A204.1 (cell line): Measurements from ENCODE around the gene PRICKLE4.

Experiments
- FAIRE-seq: peaks from 2 replicates; lab custom pipeline; 2012; peaks lifted over from hg19 to GRCh38; lab: Jason Lieb, UNC

PRICKLE4 gene, protein sequence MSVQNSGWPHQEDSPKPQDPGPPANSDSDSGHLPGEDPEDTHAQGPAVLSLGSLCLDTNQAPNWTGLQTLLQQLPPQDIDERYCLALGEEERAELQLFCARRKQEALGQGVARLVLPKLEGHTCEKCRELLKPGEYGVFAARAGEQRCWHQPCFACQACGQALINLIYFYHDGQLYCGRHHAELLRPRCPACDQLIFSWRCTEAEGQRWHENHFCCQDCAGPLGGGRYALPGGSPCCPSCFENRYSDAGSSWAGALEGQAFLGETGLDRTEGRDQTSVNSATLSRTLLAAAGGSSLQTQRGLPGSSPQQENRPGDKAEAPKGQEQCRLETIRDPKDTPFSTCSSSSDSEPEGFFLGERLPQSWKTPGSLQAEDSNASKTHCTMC

DNA sequence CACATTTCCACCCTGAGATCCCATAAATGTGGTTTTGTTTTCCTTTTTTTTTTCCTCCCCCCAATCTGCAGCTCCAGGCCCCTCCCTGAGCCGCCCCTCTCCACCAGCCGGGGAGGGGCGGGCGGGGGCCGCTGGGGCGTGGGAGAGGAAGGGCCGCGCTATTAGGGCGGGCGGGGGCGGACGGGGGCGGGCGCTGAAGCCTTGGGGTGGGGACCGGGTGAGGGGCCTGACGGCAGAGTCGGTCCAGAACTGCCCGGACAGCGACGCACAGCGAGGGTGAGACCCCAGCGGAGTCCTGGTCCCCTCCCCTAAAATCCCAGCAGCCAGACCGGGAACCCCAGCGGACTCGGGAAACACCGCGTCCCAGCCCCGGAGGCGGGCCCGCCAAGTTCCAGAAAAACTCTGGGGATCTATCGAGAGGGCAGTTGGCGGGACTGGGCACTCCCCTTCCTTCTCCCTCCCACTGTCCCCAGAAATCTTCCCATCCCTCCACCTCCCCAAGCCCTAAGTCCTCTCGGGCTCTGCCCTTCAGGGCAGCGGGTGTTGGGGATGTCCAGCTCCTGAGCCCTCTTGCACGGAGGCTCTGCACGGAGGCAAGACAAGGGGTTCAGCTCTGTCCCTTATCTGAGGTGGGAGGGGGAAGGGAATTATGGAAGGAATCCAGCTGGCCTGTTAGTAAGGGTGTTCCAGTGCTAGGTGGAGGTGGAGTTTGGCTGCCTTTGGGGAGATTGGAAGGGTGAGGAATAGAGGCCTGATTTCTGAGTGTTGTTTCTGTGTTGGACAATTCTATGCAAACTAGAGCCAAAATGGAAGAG, at the start of gene PRICKLE4:
Gene PRICKLE4 (plus strand): TSS at position 232 of the 815 bp plus-strand sequence. CDS start 2,692 bp downstream, outside the sequence.
- no peak for FAIRE-seq

DNA sequence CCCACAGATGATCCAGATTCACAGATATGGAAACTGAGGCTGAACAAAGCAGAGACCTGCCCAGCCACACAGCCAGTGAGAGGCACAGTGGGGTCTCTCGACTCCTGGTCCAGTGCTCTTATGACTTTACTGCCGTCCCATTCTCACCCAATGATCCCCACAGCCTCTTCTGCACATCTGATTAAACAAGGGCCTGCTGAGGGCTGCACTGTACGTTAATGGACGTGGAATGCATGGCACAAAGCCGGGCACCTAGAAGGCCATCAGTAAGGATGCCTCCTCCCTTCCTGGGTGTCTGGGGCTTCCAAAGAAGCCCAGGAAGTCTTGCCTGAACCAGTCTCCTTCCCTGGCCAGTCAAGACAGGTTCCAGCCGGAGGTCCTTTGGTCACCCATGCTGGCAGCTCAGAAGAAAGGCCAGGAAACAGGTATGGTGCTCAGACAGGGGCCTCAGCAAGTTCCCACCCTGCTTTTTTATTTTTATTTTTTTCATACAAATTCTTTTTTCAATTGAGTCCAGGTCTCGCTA, 49.0 kb upstream of the PRICKLE4 start:
- no peak for FAIRE-seq

DNA sequence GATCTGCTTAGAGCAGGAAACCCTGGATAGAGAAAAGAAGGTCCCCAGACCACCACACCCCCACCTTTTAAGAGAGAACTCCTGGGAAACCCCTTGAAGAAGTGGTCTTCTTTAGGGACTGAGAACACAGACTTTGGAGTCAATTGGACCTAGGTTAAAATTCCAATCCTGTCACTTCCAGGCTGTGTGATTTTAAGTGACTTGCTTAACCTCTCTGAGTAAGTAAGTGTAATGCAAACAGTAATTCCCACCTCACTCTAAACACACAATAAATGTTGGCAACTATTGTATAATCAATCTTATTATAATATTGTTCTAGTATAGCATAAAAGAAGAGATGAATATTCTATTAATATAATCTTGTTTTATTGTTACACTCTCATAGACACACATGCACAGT, 48.4 kb upstream of the PRICKLE4 start:
- FAIRE-seq, result no peak

DNA sequence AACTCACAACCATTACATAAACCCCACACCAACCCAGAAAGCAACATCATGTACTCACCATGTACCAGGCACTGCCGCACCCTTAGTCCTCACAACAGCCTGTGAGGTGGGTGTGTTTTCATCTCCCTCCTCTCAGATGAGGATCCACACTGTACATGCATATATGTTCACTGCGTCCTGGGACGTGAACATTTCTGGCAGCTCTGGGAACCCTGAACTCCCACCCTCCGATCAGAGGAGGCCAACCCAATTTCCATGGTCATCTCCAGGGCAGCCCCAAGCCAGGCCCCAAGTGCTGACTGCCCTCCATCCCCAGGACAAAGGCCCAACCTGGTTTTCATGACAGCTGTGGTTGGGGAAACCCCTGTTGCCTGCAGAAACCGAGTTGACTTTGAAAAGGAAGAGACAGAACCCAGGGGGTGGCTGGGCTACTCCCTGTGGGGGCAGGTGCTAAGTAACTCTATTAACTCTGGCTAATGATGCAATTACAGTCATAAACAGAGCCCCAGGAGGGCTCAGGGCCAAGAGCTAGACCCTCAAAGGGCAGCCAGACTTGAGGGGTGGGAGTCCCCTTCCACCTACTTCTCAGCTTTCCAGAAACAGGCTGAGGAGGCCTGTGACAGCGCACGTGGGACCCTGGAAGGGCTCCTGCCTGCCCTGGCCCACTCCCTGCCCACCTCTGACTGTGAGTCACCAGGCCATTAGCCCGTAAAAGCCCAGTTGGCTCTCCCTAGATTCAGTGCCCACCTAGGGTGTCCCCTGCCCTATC, 47.8 kb upstream of the PRICKLE4 start:
- no peak for FAIRE-seq

DNA sequence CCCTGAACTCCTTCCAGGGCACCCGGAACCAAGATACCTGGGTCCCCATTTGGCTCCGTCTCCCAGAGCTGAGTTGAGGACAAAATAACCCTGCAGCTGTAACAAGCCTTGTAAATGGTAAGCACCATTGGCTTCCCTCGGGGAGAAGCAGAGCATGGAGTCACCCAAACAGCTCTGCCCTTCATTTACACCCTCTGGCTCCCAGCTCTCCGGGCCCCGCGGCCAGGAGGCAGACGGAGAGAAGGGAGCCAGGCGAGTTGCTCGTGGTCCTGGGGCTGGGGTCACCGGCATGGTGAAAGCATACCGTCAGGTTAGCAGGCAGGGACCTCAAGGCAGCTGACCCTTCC, 47.2 kb upstream of the PRICKLE4 start:
- no peak for FAIRE-seq

DNA sequence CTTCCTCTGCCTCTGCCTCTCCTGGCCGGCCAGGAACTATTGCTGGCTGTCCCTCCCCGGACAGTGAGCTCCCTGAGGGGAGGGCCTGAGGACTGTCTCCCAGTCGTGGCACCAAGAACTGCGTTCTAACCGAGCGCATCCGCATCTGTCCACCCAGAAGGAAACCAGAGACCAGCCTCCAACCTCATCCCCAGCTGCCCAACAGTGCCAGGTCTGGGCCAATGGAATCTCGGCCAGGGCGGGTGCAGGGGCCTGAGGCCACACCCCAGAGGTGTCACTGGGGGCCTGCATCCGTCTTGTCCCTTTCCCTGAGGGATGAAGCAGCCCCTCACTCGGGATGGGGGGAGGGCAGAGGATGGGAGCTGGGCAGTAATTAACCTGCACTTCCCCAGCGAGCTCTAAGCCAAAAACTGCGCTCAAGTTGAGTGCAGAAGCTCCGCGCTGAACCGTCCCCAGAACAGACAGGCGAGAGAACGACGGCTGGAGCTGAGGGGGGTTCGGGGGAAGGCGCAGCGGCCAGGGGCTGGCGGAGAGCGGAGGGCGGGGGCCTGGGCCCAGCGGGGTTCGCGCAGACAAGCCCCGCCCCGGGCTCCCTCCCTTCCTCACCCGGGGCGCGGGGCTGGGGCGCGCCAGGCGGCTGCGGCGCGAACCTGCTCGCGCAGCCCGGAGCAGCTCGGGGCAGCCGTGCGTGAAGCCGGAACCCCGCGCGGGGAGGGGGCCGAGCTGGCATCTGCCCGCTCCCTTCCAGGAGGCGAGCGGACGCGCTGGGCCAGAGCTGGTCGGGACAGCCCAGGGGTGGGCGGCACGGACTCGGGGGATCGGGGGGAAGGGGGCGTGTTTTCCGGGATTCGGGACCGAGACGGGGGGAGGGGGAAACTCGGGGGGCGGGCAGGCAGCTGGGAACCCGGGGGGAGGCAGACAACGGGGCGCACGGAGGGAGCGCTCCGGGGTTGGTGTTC, 46.6 kb upstream of the PRICKLE4 start:
- FAIRE-seq, result no peak

DNA sequence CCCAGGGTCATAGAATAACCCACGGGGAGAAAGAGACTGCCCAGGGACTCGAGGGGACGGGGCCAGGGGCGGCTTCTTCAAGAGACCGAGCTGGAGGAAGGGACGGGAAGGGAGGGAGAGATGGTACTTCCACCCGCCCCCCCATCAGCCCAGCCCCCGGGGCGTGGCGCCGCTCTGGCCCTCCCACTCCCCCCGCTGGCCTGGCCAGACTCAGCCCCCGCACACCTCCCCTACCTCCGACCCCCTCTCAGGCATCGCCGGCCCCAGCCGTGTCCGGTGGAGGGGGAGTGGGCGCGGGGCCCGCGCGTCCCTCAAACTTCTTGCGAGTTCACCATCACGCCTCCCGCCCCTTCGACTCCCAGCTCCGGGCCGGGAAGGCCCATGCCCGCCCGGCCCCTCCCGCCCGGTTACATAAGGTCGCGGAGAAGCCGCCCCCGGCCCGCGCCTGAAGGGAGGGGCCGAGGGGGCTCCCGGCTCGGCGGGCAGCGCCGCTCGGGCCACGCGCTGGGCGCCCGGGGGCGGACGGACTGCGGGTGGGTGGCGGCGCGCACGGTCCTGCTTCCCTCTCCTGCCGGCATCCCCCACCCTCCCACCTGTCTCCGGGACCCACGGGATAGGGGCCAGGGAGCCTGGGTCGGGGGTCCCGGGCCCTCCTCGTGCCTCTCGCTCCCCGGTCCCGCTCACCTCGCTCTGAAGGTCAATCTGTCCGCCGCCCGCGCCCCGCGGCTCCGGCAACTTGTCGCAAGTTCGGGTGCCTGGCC, 45.7 kb upstream of the PRICKLE4 start:
- no peak for FAIRE-seq

DNA sequence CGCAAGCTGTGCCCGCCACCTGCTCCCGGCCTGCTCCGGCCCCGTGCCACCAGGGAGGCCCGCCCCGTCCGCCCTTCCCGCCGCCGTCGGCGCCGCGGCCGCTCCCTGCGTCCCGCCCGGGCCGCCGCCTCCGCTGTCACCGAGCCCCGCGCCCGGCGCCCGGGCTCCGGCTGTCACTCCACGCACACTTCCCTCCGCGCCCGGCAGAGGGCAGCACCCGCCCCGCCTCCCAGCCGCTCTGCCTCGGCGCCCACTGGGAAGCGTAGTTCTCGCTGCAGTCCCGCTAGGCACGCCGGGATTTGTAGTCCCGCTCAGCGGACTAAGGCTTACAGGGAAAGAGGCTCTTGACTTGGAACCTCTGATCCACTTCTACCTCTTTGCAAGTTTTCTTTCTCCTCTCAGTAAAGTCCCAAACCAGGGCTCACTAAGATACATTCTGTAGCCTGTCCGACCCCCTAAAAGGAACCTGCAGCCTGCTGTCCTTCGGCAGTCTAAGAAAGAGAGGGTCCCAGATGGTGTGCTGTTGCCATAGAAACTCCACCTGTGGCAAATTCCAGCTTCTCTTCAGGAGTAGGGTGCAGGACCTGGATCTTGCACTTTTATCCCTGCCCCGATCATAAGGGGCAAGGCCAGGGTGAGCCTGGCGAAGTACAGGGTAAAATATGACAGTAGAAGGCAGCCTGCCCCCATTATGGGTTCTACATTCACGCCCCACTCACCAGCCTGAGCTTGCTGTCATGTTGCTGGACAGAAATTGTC, 45.0 kb upstream of the PRICKLE4 start, which contains the start of gene TFEB:
Gene TFEB (minus strand): TSS at position 182 of the 759 bp plus-strand sequence. CDS start 44,395 bp downstream, outside the sequence.
- FAIRE-seq, result no peak

DNA sequence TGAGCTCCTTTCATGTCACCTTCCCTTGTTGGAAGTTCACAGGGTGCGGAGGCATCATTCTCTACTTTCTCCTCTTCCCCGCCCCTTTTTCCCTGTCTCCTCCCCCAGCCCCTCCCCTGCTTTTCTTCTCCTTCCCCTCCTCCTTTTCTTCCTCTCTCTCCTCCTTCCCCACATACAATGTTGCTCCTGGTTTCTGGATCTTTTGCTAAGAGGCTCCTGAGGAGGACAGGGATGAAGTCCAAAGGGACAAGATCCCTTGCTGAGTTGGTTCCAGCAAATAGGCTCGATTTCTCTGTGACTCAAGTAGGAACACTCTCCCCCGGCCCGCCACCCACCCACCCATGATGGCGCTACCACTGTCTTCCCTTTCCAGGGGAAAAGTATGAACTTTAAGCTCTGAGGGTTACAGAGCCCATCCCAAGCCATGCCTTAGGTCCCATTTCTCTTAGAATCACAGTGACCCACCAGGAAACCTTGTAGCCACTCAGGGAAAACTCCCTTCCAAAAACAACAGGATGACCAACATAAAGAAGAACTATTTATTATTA, 44.3 kb upstream of the PRICKLE4 start:
- FAIRE-seq, result no peak

DNA sequence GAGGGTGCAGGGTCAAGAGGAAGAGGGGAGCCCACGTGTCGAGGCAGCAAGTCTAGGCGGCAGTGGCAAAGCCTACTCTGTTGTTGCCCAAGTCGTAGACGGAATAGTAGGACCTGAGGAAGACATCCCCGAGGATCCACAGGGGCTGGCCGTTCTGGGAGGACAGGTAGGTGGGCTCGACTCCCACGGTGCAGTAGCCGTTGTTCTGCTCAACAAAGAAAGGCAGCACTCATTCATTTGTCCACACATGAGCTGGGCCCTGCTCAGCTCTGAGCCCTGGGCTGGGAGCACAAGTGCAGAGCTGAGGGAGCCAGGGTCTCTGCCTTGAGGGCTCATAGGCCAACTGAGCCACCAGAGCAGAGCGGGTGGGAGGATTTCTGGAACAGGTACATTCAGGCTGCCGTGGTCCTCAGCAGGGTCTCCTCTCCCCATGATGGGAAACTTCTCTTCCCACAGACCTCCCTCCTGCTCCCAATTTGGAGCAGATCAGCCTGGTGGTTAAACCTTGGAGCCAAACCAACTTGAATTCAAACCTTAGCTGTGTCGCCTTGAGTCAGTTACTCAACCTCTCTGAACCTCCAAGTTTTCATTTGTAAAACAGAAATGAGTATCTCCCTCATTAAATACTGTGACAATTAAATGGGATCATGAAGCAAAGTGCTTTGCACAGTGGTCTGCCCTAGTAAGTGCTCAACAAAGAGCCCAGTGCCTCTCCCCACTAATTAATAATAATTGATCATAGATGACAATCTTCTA, 43.6 kb upstream of the PRICKLE4 start:
- FAIRE-seq, result no peak

DNA sequence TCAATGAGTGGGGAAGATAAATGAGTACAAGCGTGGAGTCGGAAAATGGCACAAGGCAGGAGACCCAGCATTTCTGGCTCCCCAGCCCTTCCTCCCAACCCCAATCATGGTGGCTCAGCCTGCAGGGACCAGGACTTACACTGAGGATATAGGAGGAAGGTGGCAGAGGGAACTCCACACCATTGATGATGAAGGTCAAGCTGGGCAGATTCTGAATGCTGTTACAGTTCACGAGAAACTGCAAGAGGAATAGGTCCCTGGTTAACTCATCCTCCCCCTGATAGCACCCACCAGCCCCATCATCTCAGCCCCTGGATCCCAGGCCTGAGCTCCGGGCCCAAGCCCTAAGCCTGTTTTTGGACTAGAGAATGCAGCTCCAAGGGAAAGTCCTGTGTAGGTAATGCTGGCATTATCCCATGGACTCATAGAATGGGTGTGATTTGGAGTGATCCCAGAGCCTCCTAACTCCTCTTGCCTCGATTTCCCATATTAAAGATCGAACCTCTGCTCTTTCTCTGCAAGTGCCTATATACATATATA, 42.9 kb upstream of the PRICKLE4 start:
- no peak for FAIRE-seq

DNA sequence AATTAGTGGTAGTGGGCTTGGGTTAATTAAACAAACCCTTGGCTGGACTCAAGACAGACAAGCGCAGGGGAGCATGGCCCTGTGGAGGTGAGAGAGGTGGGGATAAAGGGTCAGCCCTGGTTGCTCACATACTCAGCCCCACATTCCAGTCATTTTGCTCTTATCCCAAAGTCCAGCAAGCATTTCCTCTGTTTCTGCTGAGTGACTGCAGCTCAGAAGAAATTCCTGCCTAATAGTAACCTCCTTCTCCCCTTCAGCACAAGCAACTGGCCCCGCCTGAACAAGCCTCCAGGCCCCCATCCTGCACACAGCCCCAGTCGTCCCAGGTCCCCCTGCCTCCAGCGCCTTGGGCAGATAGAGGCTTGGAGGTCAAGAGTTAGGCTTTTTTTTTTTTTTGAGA, 41.5 kb upstream of the PRICKLE4 start:
- no peak for FAIRE-seq

DNA sequence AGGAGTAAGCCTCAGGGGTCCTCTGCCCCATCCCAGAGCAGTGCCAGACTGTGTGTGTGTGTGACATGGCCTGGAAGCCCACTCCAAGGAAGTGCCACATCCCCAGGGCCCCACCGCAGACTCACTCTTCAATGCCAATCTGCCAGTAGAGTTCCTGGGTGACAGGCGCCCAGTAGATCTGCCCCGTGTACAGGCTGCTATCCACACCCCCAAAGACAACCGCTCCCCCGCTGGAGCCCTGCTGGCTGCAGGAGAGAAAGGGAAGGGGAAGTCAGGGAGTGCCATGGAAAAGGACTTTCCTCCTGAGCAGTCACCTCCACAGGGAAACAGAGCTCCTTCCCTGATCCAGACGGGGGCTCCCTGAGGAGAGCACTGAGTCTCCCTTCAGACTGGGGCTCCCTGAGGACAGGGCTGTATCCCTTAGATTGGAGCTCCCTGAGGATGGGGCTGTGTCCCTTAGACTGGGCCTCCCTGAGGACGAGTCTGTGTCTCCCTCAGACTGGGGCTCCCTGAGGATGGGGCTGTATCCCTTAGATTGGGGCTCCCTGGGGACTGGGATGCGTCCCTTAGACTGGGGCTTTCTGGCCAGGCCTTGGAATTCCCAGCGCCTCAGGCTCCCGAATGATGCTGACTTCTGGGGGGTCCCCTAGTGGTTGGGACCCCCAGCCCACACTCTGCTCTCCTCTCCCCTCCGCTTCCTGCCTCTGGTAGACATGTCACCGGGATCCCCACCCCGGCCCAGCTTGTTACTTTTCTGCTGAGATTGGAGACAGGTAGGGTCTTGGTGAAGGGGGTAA, 40.0 kb upstream of the PRICKLE4 start:
- no peak for FAIRE-seq

DNA sequence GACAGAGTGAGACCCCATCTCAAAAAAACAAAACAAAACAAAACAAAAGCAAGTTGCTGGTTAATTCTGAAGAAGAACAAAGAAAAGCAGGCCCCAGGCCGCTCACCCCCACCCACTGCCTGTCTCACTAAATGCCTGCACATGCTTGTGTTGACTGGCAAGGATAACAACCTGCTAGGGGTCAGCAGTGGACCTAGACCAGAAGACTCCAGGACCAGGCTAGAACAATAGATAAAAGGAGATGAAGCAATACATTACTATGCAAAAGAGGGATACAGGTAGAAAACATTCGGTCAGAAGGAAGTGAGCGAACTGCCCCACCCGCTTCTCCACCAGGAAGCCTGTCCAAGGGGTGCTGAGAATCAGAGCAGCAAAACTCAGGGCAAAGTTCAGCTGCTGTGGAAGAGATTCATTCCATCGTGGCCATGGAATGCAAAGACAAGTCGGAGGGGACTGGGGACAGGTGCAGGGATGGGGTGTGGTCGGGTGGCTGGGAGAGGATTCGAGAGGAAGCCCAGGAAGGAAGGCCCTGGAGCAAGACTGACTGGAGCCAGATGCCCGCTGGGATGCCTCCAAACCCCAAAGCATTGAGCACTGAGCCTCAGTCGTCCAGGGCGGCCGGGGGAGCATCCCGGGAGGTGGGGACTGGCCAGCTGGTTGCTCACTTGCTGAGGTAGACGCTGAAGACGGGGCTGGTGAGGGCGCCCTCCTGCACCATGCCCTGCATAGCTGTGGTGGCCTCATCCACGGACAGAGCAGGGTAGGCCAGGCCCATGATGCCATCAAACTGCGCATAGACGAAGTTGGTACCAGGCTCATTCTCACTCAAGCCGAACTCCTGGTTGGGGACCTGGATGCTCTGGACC, 38.7 kb upstream of the PRICKLE4 start:
- FAIRE-seq, result no peak

DNA sequence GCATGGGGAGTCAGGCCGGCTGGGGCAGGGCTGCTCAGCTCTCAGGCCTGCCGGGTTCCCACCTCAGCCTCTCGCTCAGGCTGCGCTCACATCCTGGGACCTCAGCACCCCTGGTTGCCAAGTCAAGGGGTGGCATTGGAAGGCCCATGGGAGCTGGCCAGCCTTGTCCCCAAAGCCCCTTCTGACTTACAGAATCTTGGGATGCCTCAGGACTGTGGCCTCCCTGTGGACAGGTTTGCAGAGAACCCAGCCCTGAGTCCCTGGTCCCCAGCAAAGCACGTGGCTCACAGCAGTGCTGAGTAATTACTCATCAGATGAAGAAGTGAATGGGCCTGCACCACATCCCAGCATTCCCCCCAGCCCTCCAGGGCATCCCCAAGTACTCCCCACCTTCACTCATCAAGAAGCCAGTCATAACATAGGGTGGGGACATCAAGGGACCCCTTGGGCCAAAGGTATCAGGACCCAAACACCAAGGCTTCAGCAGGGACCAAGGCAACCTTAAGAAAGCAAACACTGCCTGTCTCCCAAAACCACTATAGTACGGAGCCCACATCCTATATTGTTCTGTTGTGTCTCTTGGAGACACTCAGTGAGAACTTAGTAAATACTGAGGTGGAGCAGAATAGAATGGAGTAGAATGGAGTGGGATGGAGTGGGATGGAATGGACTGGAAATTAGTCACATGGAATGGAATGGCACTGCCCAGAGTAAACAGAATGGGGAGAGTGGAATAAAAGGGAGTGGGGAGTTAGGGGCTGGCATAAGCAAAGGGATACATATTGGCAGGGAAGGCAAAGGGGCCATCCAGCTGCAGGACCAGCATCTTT, 37.0 kb upstream of the PRICKLE4 start:
- no peak for FAIRE-seq
